COLO668 (cell line): ENCODE data around the gene ABCB4.

Source experiments
- DNase-seq: peaks from one replicate; lab custom pipeline; 2025; ENCODE audit not compliant: unreplicated experiment; lab: John Stamatoyannopoulos, UW

Gene ABCB4

DNA sequence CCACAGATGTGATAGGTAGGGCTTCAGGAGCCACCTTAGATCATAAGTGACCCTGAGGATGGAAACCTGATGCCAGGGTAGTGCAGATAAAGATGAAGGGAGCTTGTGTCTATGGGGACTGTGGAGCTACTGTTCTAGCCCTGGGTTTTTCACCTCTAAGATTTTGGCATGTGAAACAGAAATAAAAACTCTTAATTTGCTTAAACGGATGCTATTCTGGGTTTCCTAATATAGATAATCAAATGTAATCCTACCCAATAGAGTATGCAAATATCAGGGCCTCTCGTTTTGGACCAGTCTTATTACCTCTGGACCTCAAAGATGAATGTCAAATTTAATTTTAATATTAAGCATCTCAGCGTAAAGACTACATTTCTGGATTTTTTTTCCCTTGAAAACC lies 49.3 kb downstream of the ABCB4 start:
- no peak for DNase-seq

DNA sequence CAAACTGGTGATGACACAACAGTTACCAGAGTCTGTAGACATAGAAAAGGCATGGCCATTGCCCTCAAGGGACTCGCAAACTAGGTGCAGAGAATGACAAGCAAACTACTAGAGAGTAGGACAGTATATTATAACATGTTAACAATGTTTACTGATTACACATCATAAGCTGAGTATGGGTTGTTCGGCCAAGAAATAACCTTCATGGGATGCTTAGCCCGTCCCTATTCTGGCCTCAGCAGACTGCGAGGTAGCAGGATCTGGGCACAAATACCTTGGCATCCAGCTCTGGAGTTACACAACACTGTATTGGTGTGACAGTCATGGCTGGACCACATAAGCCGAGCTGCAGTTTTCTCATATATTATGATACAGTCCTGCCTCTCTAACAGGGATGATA lies 51.4 kb downstream of the ABCB4 start:
- DNase-seq: no peak

DNA sequence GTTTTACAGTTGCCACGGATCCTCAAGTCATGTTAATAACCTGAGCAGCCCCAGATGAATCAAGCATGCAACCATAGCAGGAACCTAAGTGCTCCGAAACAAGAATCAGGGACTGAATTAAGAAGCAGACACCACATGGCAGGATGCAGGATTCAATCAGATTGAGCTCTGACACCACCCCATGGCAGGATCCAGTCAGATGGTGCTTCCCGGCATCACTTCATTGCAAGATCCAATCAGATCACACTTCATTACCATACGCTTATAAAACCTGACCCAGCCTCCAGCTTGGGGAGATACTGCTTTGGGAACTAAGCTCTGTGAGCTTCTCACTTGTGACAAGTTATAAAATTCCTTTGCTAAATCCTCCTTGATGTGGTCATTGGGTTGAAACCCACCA lies 55.3 kb downstream of the ABCB4 start:
- DNase-seq: no peak

DNA sequence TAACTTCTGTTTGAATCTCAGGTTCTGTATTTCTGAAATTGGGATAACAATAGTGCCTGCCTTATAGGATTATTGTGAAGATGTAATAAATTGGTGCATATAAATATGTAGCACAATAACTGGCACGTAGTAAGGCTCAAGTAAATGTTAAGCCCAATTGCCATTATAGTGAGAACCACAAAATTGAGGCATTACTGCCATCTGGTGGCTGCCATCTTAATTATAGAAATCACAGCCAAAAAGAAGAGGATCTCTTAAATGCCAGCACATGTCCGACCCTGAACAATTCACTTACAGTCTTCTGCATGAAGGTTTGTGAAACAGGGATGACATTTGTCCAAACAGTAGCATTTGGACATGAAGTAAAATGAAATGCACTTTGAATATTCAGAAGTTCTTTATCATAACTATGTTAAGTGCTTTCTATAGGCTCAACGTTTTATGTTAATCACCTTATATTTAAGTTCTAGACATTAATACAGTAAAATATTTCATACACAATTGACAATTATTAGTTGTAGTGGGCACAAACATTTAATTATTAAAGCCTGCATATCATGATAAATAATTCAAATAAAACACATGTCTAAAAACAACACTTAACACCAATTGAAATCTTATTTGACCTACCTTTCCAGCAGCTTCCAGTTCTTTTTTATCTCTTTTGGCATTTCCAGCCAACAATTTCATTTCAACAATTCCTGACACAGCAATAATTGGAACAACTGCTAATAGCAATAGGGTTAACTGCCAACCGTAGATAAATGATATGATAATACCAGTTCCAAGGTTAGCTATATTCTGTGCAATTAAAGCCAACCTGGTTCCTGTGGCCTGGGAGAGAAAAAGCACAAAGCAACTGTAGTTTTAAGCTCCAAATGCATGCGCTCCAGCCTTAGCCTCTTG lies 58.5 kb downstream of the ABCB4 start:
- DNase-seq: peak; percentile 55

DNA sequence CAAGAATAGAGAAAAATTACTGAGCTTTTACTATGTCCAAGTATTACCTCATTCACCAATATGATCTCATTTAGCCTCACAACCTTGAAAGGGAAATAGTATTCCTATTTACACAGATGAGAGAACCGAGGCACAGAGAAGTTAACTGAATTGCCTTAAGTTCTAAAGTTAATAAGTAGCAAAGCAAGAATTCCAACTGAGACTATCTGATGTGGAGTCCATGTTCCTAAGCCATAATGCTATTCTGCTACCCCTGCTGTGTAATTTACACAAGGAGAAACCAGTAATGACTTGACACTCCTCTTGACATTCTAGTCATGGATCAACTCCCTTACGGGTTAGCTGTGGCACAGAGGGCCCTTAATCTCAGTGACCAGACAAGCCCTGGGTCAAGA lies 60.7 kb downstream of the ABCB4 start:
- DNase-seq: no peak

DNA sequence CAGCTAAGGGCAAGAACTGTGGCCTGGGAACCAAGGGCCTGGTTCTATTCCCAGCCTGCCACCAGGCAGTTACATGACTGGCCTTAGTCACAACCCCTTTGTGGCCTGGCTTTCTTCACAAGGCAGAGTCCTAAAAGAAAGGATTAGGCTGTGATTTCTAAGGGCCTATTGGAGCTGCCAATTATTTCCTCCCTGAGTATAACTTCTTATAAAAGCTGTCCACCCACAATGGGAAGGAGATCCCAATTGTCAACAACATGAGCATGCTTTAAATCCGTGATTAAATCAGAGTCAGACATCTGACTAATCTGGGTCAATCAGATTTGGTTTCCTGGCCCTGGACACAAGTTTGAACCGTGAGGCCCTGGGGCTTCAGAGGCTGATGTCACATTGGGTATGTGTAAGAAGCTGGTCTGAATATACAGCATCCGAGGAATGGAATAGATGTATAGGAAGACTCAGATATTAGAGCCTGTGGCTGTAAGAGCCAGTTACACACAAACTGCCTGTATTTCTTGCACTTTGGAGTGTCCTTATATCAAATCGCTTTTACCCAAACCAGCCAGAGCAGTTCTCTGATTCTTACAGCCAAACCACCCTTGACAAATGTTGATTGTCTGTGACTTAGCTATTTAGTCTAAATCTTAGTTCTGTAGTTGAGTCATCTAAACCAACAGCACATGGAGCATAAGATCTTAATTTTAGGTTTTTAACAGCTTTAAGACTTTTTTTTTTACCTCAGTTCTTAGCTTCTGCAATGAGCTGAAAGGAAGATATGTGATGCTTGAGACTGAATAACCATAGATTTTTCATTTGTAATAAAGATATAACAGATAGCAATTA lies 61.3 kb downstream of the ABCB4 start:
- DNase-seq: no peak

DNA sequence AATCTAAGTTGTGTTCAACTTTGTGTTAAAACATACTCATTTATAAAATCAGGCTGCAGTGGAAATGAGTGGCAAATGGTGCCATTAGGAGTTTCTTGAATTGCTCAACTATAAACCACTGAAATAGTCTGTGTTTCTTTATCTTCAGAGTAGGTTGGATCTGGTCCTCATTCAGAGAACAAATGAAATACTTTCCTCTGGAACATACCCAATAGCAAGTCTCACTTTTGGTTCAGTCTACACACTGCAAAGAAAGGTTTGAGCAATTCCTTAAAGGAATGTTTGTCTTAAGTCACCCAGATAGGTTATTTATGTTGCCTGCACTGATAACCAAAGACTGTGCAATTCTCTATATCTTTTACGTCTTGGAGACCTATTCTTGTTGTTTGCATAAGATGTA lies 62.5 kb downstream of the ABCB4 start:
- no peak for DNase-seq

DNA sequence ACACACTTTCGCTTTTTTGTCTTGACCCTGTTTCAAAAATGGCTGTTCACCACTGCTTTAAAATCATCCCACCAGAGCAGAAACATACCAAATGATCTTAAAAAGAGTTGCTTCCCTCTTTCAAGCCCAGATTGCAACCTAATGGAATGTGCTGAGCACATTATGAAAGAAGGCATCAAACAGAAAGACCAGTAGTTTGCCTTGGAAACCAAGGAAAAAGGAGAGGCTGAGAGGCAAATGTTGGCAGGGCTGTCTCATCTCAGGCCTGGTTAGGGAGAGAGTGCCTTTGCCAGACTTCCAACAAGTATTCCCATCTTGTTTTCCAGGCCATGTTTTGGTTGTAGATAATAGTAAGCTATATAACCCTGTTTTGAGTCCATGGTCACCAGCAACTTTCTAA lies 64.3 kb downstream of the ABCB4 start:
- no peak for DNase-seq

DNA sequence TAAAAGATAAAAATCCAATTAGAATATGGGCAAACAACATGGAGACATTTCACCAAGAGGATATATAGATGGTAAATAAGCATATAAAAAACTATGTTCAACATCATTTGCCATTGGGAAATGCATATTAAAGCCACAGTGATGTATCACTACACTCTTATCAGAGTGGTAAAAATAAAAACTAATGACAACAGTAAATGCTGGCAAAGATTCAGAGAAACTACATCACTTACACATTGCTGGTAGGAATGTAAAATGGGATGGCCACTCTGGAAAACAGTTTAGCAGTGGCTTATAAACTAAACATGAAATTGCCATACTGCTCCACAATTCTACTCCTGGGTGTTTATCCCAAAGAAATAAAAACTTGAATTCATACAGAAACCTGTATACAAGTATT lies 70.8 kb downstream of the ABCB4 start:
- no peak for DNase-seq

DNA sequence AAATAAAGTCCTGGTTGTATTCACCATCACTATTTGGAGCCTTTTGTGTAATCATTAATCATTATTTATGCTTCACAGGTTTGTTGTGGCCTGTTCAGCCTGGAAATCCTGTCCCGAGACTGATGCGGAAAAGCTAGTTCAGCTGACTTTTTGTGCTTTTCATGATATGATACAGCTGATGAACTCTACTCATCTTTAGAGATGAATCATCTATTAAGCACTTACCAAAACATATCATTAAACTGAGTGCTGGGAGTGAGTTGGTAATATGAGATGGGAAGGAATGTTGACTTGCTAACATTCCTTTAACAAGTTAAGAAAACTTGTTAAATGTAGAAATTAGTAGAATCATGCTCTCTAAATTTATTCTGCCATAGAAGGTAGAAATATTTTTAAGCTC lies 77.0 kb downstream of the ABCB4 start:
- DNase-seq: no peak

DNA sequence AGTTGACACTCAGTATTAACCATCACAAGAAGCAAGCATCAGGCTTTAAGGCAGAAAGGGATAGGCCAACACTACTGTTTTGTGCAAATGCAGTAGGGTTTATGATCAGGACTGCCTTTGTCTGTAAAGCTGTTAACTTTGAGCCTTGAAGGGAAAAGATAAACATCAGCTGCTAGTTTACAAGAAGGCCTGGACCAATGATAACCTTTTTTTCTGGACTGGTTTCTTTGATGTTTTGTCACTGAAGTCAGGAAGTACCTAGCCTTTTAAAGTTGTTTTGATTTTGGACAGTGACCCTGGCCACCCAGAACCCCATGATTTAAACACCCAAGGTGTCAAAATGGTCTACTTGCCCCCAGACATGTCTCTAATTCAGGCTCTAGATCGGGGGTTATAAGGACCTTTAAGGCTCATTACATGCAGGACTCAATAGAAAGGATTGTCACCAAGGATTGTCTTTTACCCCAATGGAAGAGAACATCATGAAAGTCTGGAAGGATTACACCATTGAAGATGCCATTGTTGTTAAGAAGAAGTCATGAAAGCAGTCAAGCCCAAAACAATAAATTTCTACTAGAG lies 79.9 kb downstream of the ABCB4 start:
- no peak for DNase-seq

DNA sequence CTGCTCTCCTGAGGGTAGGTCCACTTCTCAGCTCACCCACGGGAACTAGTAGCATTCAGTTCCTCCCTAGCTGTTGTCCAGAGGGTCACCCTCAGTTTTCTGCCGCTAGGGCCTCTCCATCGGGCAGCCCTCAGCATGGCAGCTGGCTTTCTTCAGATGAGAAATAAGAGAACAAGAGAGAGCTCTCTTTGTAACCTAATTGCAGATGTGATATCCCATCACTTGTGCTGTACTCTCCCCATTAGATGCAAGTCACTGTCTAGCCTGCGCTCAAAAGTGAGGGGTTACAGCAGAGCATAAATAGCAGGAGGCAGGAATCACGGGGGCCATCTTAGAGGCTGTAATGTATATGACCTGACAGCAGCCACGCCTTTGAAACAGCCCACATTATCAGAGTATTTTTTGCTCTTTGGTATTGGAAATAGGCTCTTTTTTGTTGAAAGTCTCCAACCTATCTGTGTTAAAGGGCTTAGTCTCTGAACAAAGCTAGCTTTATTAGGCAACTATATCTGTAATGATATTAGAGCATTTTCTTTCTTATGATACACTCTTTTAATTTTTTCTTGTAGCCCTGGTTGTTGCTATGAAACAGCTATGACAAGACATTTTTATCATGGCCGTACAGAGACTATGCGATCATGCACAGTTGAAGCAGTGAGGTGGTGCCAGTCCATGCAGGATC lies 84.3 kb downstream of the ABCB4 start:
- DNase-seq: no peak

DNA sequence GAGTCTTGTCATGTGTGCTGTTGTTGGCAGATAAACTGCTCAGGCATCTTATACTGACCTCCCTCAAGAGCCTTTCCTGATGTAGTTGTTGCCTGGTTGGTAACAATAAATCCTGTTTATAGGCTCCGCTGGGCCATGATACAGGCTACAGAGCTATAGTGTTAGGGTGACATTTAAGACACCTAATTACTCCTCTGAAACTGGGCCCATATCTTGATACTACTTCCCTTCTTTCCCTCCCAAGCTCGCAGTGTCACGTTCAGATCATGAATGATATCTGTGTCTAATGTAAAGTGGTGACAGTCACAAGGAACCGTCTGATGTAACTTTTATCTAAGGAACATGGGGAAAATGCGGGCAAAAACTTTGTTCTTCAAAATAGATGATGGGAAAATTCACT lies 94.6 kb downstream of the ABCB4 start:
- no peak for DNase-seq

DNA sequence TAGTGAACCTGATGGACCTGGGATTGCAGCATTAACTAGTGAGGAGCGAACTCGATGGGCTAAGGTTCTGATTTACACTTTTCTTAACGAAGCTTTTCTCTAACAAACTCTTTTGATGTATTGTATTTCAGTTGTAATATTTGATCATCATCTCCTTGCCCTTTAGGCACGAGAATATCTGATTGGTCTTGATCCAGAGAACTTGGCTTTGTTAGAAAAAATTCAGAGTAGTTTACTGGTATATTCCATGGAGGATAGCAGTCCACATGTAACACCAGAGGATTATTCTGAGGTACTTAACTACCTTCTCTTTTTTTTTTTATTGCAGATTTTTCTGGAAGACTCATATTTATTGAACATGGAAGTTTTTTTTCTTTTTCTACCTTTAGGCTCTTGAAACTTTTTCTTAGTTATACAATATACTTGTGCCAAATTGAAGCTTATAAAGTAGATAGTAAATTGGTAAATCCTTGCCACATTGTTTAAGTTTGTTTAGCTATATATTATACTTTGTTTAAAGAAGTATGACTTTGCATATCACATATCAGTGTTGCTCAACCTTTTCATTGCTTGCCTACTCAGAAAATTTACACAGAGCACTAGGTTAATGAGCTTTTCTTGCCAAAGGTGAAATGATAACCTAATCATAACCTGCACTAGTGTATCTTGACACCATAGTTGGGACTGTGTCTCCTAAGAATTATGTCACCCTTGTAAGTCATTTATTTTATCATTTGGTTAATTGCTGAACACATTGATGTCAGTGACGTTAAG lies 99.6 kb downstream of the ABCB4 start:
- no peak for DNase-seq

DNA sequence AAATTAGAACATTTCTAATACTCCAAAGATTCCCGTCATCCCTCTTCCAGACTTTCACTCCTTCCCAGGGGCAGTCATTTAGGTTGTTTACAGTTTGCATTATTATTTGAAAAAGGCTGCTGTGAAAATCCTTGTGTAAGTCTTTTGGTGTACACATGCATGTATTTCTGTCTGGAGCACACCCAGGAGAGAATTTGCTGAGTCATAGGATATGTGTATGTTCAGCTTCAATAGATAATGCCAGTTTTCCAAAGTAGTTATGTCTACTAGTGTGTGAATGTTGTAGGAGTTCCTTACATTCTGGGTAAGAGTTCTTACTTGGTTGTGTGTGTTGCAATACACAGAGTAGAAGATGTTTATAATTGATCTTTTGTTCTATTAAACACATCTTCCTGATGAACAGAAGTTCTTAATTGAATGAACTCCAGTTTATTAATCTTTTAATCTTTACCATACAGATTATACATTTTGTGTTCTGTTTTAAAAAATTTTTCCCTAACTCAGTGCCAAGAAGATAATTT lies 104.8 kb downstream of the ABCB4 start:
- DNase-seq: no peak

DNA sequence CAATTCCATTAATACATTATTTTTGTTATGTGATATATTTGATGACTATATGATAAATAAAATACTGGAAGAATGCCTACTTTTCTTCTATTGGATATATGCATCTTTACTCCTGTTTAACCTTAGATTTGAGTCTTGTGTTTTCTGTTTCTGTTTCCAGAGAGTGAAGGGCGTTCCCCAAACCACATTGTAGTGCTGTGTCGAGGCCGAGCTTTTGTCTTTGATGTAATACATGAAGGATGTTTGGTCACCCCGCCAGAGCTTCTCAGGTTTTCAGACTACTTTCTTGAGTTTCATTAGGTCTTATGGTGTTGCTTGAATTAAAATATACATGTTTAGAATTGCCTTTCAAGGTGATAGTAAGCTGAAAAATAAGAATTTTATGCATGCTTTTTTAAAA lies 106.3 kb downstream of the ABCB4 start:
- no peak for DNase-seq

DNA sequence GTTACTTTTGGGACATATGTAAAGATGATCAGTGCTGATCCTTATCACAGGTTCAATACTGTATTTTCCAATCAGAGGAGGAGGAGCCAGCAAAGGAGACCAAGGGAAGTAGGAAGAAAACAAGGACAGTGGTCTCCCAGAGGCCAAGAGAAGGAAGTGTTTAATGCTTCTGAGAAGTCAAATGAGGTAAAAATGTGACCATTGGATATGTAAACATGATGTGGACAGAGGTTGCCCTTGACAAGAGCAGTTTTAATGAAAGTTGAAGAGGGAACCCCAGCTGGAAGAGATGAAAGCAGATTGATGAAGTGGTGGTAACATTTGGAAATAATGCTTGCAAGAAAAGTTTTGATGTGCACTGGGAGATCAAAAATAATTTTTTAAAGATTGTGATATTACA lies 111.2 kb downstream of the ABCB4 start:
- no peak for DNase-seq

DNA sequence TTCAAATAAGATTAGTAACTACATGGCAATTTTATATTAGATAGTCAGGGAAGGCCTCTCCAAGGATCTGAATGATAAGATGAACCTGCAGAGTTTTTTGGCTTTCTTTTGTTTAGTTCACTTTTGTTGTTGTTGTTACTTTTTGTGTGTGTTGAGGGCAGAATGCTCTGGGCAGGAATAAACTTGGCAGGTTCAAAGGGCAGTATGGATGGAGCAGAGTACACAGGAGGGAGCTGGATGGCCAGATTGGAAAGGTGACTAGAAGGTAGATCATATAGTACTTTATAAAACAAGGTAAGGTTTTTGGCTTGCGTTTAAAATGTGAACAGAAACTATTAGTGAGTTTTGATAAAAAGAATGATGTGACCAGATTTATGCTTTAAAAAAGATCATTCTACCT lies 112.1 kb downstream of the ABCB4 start:
- no peak for DNase-seq

DNA sequence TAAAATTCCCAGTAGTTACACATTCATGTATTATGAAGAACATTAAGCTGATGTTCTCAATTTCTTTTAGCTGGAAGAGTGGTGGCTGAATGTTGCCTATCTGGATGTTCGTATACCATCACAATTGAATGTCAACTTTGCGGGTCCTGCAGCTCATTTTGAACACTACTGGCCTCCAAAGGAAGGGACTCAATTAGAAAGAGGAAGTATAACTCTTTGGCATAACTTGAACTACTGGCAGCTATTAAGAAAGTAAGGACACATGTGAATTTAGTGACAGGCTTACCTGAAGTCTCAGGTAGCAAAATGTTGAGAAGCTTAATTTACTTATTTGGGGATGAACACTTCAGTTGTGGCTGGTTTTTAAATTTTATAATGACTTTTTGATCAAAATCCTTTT lies 114.2 kb downstream of the ABCB4 start:
- no peak for DNase-seq

DNA sequence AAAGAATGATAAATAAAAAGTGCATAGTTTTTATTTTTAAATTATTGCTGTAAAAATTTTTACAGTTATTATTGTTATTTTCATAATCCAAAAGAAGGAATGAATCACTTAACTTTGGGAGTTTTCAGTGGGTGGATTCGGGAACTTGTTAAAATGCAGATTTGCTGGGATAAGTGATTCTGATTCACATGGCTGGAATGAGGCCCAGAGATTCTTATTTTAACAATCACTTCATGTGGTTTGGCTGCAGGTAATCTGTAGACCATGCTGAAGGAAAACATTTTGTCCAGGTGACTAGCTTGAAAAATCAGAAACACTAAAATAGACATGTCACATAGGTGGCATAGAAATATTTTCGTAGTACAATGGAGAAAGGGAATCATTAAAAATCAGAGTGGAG lies 116.1 kb downstream of the ABCB4 start:
- no peak for DNase-seq
